HUES48 (cell line): Measurements from ENCODE around the gene CHD6.

Source experiments
- H3K27ac ChIP-seq: one replicate; pipeline ENCODE4 v1.7.0; 2013; ENCODE audit warnings: low read depth, low read length, inconsistent platforms
- H3K27me3 ChIP-seq: 2 replicates; pipeline ENCODE4 v1.6.1; 2013; ENCODE audit warnings: mild to moderate bottlenecking, low read length; ENCODE audit not compliant: control insufficient read depth, insufficient read depth
- H3K36me3 ChIP-seq: 2 replicates; pipeline ENCODE4 v1.6.1; 2013; ENCODE audit warnings: low read length; ENCODE audit not compliant: control insufficient read depth, insufficient read depth
- H3K4me1 ChIP-seq: 2 replicates; pipeline ENCODE4 v1.6.1; 2013; ENCODE audit warnings: mild to moderate bottlenecking, low read length; ENCODE audit not compliant: control insufficient read depth, insufficient read depth
- H3K4me3 ChIP-seq: 2 replicates; pipeline ENCODE4 v1.5.1; 2013; ENCODE audit warnings: mild to moderate bottlenecking, low read depth, low read length
- H3K9ac ChIP-seq: 2 replicates; pipeline ENCODE4 v1.6.1; 2013; ENCODE audit warnings: mild to moderate bottlenecking, low read depth, low read length, moderate library complexity
- H3K9me3 ChIP-seq: 2 replicates; pipeline ENCODE4 v1.6.1; 2013; ENCODE audit warnings: low read length; ENCODE audit not compliant: control insufficient read depth, insufficient read depth

CHD6 gene

GRCh38 chr20:41524980-41525613 lies 93.1 kb downstream of the CHD6 start:
- H3K9me3 ChIP-seq, result no peaks in the 10 kb centered on the region
- H3K27me3 ChIP-seq, result no peaks in the 10 kb centered on the region
- peaks cover 4% of the 10 kb centered on the region; the same call in 1 of the 2 replicates for H3K36me3 ChIP-seq
- no peak overlapping the region for H3K27ac ChIP-seq
- no peaks in the 10 kb centered on the region for H3K4me1 ChIP-seq
- H3K9ac ChIP-seq, result no peak overlapping the region
- H3K4me3 ChIP-seq, result no peak overlapping the region

GRCh38 chr20:41523857-41524256 lies 94.3 kb downstream of the CHD6 start:
- Histone ChIP-seq H3K27ac (no peak overlapping the region), H3K27me3 (no peaks in the 10 kb centered on the region), H3K9me3 (no peaks in the 10 kb centered on the region), H3K4me1 (no peaks in the 10 kb centered on the region), H3K36me3 (no peaks in the 10 kb centered on the region; the same call in 1 of the 2 replicates), H3K9ac (no peak overlapping the region), H3K4me3 (no peak overlapping the region)

- Histone ChIP-seq H3K27me3 (no peaks in the 10 kb centered on the region), H3K4me1 (peaks cover 34% of the 10 kb centered on the region), H3K9ac (no peak overlapping the region), H3K36me3 (peaks cover 55% of the 10 kb centered on the region), H3K9me3 (no peaks in the 10 kb centered on the region), H3K4me3 (no peak overlapping the region), H3K27ac (no peak overlapping the region)
Measured at GRCh38 chr20:41513829-41514228, 104.3 kb downstream of the CHD6 start.

GRCh38 chr20:41512624-41513023 lies 105.6 kb downstream of the CHD6 start:
- H3K9me3 ChIP-seq, result no peaks in the 10 kb centered on the region
- peaks cover 34% of the 10 kb centered on the region for H3K4me1 ChIP-seq
- H3K27ac ChIP-seq, result no peak overlapping the region
- no peak overlapping the region for H3K4me3 ChIP-seq
- no peaks in the 10 kb centered on the region for H3K27me3 ChIP-seq
- no peak overlapping the region for H3K9ac ChIP-seq
- H3K36me3 ChIP-seq, result peaks cover 57% of the 10 kb centered on the region

DNA sequence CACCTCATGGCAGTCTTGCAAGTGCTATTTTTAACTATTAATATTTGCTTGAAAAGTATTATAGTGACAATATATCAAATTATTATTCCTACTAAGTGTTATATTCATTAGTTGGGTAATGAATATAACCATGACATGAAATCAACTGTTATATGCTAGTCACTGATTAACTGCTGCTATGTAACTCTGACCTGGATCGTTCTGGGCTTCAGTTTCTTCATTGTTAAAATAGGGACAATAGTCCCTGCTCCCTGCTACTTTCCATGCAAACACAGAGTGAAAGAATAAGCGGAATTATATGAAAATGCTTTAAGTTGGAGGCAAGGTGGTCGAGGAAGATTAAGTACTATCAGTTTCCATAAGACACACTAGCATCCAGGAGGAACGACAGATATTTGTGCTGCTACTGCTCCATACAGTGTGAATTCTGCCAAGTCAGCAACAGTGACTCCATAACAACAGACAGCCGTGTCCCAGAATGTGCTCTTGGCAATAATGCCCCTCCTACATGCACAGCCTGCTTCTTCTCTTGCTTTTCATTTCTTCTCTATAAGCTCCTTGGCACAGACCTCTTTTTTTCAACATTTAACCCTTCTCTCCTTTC lies 107.2 kb downstream of the CHD6 start:
- Histone ChIP-seq H3K9ac (no peak overlapping the region), H3K27ac (no peak overlapping the region), H3K4me3 (no peak overlapping the region), H3K36me3 (peaks cover 57% of the 10 kb centered on the region), H3K27me3 (no peaks in the 10 kb centered on the region), H3K4me1 (peaks cover 34% of the 10 kb centered on the region), H3K9me3 (no peaks in the 10 kb centered on the region)

- no peaks in the 10 kb centered on the region for H3K9me3 ChIP-seq
- peak overlapping the region; percentile 21 for H3K27ac ChIP-seq
- peaks cover 34% of the 10 kb centered on the region for H3K4me1 ChIP-seq
- peaks cover 57% of the 10 kb centered on the region for H3K36me3 ChIP-seq
- no peak overlapping the region for H3K9ac ChIP-seq
- H3K4me3 ChIP-seq, result no peak overlapping the region
- no peaks in the 10 kb centered on the region for H3K27me3 ChIP-seq
Measured at GRCh38 chr20:41510224-41510623, 108.0 kb downstream of the CHD6 start.

DNA sequence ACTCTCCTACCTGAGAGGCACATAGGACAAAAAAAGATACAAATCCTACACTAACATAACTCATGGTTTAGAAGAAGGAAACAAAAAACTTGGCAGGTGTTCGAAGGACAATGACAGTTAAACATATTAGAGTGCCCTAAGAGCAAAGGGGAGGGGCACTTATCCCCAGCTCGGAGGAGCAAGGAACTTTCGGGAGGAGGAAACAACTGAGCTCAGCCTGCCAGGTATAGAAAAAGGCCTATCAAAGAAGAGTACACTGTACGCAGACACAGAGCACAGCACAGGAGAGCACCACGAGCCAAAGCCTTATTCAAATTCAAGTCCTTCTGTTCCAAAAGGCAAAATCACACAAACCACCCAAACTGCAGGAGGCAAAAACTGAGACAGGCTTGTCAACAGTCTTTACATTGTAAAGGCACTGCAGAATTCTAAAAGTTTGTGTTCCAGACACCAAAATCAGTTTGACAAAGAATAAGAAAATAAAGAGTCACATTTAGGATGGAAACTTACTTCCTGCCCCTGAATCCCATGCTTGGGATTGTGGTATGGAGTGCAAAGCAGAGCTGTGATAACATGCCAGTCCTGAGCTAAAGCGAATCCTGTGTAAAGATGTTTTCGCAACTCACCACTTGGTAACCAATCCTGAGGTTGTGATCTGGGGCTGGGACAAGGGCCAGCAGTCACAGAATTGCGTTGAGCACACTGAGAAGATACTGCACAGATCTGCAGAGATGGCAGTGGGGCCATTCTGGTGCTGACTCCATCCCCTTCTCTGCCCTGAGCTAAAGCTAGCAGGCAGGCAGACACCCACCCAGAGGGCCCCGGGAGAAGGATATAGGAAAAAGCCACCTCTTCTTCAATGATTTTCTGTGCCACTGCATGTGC lies 108.6 kb downstream of the CHD6 start:
- Histone ChIP-seq H3K9ac (no peak overlapping the region), H3K9me3 (no peaks in the 10 kb centered on the region), H3K27me3 (no peaks in the 10 kb centered on the region), H3K27ac (peak overlapping the region; percentile 21), H3K4me1 (peaks cover 34% of the 10 kb centered on the region), H3K4me3 (no peak overlapping the region), H3K36me3 (peaks cover 54% of the 10 kb centered on the region)

DNA sequence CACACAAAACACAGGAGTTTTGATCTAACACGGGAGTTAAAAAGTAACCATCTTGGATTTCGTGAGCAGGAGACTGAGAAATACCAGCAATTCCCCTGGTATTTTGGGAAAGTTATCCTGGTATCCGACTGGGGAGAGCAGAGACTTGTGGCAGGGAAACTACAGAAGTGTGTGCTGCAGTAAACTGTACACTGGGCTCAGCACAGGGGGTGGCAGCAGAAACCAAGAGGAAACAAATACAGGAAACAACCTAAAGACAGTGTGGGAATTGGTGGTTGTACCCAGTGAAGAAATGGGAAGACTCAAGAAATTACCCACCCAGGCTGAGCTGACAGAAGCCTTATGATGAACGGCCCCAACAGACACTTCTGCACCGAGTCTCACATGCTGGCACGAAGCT lies 109.8 kb downstream of the CHD6 start:
- Histone ChIP-seq H3K27ac (no peak overlapping the region), H3K36me3 (peaks cover 42% of the 10 kb centered on the region)

DNA sequence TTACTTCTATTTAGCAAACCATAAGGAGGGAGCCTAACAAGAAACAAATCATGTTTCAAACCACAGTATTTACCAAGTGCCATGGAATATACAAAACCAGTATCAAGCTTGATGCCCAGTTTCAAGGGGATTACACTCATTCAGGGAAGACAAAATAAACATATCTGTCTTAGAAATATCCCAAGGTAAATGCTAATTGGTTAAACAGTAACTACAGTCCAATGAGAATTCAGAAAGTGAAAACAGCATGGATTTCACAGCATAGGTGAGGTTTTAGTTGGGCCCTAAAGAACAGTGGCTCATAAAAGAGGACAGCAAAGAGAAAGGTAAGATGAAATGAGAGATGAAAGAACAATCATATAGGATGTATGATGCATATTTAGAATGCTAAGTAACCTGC lies 110.3 kb downstream of the CHD6 start:
- no peak overlapping the region for H3K4me3 ChIP-seq
- H3K27me3 ChIP-seq, result no peaks in the 10 kb centered on the region
- H3K9ac ChIP-seq, result no peak overlapping the region
- peaks cover 23% of the 10 kb centered on the region for H3K4me1 ChIP-seq
- H3K36me3 ChIP-seq, result peaks cover 37% of the 10 kb centered on the region
- no peak overlapping the region for H3K27ac ChIP-seq
- no peaks in the 10 kb centered on the region for H3K9me3 ChIP-seq

More for the DNA sequence above, 109.8 kb downstream of the CHD6 start:
- Histone ChIP-seq H3K4me1 (peaks cover 28% of the 10 kb centered on the region), H3K27me3 (no peaks in the 10 kb centered on the region), H3K9me3 (no peaks in the 10 kb centered on the region), H3K4me3 (no peak overlapping the region), H3K9ac (no peak overlapping the region)

DNA sequence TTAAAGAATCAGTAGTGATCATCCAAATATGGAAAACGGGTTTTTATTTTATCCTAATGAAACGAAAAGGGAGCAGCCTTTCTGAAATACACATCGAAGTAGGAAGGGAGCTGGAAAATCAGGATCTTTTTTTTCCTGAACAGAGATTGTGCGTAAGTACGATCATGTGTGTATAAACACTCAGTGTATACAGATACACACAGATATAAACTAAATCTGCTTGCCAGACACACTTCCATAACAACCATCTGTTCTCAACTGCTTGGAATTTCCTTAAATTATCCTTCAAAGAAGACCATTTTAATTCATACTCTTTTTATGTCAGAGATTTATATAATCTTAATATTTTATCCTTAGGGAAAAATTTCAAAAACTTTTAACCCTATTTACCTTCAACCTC lies 110.7 kb downstream of the CHD6 start:
- Histone ChIP-seq H3K4me1 (peaks cover 19% of the 10 kb centered on the region; the same call in 1 of the 2 replicates), H3K27ac (no peak overlapping the region), H3K9ac (no peak overlapping the region), H3K36me3 (peaks cover 33% of the 10 kb centered on the region), H3K9me3 (no peaks in the 10 kb centered on the region), H3K27me3 (no peaks in the 10 kb centered on the region), H3K4me3 (no peak overlapping the region)
